ENCODE measurements around the gene ANK2.
"Not testable (repeated sequence)": the region's sequence is repeated elsewhere in the genome, so short reads cannot be mapped to it uniquely, and the experiment has no call there.

ANK2 gene

DNA sequence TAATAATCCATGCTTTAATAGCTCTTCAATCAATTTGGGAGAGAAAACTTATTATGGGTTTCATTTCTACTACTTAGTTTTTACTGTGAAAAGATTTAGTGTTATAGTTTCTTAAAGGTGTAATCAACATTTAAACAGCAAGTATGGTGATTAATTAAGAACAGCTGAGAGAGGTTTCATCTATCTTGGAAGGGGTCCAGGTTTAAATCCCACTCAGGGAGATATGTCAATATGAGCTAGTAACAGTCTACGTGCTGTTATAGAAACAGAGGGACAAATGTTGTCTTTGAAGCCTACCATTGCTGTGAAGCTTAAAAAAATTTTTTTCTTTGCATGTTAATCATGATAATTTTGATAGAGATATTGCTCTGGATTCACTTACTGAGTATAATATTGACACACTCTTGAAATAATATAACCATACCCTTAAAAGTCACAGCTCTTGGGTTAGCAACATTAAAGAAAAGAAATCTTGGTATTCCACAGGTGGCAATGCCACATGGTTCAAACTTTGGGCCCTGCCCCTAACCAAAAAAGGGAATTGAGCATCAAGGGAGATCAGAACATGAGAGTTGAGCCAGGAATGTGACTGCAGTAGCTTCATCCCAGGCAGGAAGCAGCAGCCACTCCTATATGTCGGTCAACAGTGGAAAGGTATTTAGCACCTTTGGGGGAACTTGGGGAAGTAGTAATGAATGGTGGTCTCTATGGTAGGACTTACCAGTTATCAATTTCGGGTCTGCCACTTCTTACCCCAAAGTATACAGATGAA is 107.8 kb downstream of the ANK2 start:
- DNase-seq, result no peak

GRCh38 chr4:113159942-113160545 is 110.6 kb downstream of the ANK2 start:
- DNase-seq, result no peak

DNA sequence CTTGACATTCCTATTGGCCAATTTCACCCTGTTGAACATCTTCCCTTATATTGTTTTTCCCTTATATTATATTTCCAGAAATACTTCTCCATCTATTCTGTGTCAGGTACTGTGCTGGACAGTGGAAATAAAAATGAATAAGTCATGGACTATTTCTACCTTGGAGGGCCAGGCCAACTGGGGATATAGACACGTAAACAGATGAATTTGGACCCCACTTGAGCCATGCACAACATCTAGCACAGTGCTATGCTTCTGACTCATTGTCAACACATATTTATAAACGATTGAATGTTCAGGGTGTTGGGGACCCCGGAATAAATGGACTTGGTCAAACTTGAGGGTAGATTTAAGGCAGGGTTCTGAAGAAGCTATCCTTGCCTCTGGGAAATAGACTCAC is 111.1 kb downstream of the ANK2 start:
- DNase-seq, result no peak

- DNase-seq, result no peak
Observed at GRCh38 chr4:113162089-113162488, 112.6 kb downstream of the ANK2 start.

- DNase-seq, result no peak
Observed at GRCh38 chr4:113169368-113169767, 119.9 kb downstream of the ANK2 start.

DNA sequence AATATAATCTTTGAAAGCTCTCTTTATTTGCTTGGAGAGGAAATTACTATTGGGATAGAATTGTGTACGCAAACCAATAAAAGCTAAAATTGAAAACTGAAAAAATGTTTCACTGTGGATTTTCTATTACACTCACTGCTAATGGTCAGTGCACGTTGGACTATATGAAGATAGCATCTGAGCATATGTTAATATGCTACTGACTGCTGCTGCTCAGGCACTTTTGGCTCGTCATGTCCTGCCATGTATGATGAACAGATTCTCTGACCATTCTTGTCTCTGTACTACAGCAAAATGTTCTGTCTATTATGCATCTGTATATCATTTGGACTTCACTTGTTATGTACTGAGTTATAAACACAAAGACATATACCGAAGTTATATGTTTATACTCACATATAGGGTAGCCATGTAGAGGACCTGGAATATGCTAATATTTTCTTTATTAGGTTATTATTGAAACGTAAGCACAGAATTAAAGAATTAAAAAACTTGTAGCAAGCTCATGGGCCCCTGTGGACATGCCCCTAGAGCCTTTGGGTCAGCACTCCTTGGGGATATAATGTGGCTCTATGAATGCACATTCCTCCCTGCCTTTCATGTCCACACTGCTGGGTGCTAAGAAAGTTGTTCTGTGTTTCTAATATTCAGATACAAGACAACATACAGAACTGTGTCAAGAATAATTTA is 120.8 kb downstream of the ANK2 start:
- no peak for DNase-seq

DNA sequence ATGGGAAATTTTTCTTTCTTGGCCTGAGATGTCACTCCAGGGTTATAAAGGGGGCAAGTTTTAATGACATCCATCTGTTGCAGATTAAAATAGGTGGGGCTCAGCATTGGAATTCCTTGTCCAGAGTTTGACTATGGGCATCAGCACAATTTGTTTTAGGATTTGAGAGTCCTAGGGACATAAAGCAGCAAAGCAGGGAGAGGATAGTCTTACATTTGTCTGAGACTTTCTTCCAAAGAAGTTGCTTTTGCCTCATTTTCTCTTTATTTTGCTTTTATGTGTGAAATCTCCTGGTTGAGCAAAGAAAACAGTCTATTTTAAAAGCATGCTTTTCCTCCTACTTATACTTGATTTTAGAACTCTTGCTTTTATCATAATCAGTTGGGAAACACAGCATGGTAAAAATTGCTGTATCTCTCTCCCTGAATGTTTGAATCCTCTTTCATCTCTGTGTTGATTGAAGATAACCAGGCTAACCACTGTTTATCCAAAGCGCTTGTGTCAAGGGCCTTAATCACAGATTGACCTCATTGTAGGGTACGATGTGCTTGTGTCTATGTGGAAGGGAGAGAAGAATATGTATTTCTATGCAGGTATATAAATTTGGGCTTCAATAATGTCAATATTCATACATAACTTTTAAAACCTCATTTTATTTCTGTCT is 121.5 kb downstream of the ANK2 start:
- DNase-seq, result no peak

DNA sequence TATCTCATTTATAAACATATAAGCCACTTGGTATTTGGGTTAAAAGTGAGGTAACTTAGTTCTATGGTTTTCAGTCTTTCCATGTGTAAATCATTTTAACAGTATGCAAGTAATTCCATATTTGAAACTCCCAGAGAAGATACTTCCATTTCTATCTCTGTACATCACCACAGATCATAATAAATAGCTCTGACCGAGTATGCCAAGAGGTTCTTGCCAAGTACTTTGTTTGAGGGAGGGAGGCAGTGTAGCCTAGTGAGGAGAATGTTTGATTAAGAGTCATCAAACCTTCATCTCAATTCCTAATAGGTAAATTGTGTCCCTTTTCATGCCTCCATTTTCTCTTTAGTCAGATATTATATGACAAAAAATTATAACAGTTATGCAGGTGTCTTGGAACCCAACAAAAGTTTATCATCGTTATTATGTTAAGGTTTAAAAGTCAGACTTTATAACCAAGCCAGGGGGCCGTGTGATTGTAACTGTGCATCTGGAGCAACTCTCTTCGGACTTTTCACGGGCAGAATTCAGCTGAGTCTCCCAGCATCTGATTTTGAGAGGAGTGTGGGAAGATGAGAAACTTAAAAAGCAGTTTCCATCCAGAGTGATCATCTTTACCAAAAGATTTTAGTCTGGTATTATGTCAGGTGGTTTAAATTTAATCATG is 123.8 kb downstream of the ANK2 start:
- DNase-seq, result no peak

- no peak for DNase-seq
Observed at GRCh38 chr4:113173793-113174264, 124.4 kb downstream of the ANK2 start.

GRCh38 chr4:113179091-113179490 is 129.6 kb downstream of the ANK2 start:
- DNase-seq, result no peak

DNA sequence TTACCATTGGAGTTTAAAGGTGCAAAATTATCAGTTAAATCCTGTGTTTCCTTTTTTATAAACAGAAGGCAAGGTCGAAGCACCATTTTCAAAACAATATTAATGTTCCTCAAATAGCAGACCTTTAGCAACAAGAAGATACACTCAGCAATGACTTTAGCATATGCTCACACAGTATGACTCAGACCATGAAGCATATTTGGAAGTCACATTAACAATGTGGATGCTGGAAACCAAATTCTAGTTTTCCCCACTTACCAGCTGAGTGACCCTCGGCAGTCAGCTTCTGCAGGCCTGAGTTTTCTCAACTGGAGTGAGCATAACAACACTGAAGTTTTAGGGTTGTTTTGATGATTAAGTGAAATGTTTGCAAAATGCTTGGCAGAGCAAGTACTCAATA is 130.5 kb downstream of the ANK2 start:
- no peak for DNase-seq

DNA sequence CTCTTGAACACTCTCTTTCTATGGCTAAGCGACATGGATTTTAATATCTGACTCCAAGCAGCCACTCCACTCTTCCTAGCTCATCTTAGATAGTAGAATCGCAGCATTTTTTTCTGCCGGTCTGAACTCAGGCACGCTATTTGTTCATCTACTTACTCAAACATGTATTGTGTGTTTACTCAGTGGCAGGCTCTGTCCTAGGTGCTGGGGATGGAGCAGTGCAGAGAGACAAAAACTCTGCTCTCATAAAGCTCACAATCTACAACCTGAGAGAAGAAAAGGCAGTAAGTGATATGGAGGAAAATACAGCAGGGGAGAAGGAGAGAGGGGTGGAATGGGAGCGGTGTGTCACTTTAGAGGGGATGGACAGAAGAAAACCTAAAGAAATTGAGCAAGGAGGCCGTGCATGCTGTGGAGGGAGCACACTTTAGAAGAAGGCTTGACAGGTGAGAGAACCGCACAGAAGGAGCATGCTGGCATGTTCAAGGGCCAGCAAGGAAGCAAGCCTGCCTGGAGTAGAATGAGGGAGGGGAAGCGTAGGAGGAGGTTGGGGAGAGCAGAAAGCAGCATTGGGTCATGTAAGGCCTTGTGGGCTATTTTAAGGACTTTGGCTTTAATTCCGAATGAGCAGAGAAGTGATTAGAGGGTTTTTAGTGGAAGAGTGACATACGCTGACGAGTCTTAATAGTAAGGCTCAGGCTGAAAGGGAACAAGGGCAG is 132.0 kb downstream of the ANK2 start:
- no peak for DNase-seq

DNA sequence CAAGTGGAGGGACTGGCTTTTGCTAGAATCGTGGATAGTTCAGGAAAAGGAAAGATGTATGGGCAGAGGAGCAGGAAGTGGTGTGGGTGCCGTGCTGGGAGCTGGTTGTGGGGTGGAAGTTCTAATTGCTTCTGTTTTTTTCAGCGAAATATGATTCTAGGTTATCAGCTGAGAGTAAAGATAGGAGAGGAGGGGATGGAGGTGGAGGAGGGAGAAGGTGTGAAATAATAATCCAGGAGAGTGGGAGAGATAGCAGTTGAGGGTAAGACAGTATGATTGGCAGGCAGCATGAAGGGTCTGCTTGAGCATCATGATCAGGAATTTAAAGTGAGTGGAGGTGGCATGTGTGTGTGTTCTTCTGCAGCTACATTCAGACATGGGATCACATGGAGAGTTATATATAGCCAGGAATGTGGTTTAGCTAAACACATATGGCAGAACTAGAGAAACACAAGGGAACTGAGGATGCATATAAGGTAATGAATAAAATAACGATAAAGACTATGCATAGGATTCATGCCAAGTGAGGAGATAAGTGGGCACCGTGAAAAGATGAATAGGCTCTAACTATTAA is 133.7 kb downstream of the ANK2 start:
- no peak for DNase-seq

DNA sequence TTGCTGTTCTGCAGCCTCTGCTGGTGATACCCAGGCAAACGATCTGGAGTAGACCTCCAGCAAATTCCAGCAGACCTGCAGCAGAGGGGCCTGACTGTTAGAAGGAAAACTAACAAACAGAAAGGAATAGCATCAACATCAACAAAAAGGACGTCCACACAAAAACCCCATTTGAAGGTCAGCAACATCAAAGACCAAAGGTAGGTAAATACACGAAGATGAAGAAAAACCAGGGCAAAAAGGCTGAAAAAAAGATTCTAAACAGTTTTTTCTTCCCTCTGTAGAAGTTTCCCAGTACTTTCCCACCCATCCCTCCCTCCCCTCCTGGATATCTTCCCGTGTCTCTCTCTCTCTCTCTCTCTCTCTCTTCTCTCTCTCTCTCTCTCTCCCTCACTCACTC is 136.8 kb downstream of the ANK2 start:
- DNase-seq, result not testable (repeated sequence)

DNA sequence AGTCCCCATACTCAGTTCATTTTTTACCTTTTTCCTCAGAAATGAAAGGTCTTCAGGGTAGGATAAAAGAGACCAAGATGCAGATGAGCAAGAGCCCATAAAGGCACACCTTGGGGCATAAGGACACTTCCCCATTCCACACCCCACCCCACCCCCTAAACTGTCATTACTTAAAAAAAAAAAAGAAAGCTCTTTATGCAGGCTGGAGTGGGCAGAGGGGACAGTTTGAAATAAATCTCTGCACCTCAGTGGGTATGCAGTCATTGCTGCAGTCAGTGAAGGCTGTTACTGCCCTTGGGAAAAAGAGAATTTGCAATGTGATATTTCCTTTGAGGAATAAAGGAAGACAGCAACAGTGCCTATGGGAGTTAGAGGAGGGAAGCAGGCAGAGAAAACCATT is 137.5 kb downstream of the ANK2 start:
- no peak for DNase-seq

DNA sequence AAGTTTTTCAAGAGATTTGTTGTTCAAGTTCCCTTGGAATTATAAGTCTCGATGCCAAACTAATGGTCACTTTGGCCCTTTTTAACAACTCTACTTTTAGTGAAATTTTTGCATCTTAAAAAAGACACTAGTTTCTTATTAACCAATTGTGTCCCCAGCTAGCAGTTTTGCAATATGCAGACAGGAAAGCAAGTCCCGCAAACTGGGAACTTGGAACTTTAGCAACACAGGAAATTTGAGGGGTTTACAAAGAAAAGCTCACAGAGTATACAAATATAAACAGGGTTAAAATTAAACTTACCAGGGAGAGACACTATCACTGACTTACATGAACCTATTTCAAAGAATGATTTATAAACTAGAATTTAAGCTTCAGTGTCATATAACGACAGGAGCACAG is 137.9 kb downstream of the ANK2 start:
- DNase-seq, result no peak

DNA sequence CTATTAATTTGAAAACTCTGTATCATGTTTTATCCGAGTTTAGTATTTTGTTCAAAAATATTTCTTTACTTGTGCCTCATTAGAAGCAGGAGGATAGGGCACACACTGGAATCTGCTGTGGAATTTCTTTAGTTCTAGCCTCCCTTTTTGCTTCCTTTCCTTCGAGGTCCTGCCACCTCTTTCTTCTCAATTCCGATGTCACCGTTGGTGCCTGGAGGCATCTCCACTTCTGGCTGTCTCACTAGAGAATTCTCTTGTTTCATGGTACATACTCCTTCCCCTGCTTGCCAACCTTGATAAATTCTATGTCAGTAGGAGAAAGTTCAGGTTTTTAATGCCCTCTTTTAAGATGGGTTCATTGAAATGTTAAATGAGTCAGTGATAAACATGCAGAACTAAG is 140.1 kb downstream of the ANK2 start:
- no peak for DNase-seq

DNA sequence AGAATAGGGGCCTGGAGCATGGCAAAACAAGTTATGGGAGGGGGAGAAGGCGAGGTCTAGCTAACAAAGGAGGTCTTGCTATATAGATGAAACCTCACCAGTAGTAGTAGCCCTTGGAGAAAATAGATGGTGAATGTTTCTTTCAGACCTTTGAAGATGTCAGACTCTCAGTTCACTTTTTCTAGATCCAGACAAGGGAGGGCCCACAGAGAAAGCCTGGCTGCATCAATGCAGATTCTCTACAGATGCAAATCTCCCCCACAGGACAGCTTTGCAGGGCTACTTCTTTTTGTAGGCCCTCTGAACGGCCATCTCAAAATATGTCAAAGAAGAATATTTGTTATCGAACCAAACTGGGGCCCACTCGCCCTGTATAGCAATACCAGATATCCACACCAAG is 159.7 kb downstream of the ANK2 start:
- no peak for DNase-seq

DNA sequence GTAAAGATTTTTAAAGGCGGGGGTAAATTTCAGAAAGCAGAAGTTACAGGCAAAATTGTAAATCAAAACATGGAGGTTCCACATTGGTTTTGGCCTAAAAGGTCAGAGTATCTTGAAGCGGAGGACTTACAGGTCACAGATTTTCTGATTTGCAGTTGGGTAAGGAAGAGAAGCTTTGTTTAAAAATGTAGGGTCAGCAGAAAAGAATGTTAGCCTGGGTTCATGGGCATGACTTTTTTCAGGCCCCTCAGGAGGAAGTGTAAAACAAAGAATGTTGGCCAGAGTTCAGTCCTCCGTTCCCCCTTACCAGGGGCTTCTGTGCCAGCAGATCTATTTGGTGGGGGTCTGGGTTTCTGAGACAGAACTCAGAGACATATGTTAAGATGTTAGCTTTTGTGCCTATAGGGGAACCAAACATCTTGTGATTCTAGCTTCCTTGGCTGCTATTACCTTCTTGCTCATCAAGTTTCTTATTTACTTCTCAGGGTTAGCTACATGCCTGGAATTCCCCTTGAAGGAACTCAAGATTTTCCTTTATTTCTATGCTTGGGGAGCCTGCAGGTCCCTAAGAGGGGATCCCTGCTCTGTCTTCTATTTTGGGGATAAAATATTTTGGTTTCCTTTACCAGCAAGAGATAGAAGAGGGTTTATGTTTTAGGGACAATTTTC is 160.3 kb downstream of the ANK2 start:
- no peak for DNase-seq

DNA sequence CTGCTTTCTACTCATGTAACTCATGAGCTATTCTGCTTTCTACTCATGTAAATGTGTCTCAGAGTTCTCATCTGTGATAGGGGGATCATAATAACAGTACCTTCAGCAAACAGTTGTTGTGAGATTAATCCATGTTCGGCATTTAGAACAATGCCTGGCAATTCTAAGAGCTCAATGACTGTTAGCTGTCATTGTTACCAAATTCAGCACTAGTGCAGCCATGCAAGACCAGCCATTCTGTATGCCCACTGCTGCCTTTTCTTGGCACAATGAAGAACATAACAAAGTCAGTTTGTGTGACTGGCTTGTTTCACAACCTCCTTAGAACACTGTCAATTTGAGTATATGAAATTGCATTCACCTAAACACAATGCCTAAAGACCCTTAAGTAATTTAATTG is 163.2 kb downstream of the ANK2 start:
- no peak for DNase-seq

DNA sequence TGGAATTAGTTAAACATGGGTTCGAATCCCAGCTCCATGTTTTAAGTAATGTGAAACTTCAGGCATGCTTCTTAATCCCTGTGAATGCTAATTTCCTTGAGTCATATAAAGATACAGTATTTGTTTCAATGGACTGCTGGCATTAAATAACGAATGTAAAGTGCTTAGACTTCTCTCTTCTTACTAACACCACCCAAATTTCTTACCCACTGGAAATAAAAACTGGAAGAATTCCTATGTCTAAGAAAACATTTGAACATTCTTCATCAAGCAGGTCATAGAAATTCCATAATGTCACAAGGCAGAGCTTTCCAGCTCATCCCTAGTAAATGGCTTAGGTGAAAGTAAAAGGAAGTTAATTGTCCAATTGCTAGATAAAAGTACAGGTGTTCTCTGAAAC is 172.5 kb downstream of the ANK2 start:
- DNase-seq, result no peak
